Activated naive CD4-positive, alpha-beta T cell (primary cell): ENCODE data around the gene ZBTB45.
"Not testable (repeated sequence)": the region's sequence is repeated elsewhere in the genome, so short reads cannot be mapped to it uniquely, and the experiment has no call there.

Source experiments
- DNase-seq, 4 experiments: peaks; one replicate each; lab custom pipeline; 2025; lab: John Stamatoyannopoulos, UW

The ZBTB45 gene

GRCh38 chr19:58474997-58475713 lies 44.5 kb downstream of the ZBTB45 start:
- no peak for DNase-seq

- no peak for DNase-seq
Observed at GRCh38 chr19:58474291-58474996, 45.2 kb downstream of the ZBTB45 start.

GRCh38 chr19:58473775-58474174 lies 45.8 kb downstream of the ZBTB45 start:
- no peak for DNase-seq

DNA sequence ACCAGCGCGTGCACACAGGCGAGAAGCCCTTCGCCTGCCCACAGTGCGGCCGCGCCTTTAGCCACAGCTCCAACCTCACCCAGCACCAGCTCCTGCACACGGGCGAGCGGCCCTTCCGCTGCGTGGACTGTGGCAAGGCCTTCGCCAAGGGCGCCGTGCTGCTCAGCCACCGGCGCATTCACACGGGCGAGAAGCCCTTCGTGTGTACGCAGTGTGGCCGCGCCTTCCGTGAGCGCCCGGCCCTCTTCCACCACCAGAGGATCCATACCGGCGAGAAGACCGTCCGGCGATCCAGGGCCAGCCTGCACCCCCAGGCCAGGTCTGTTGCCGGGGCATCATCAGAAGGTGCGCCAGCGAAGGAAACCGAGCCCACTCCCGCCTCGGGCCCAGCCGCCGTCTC lies 47.9 kb downstream of the ZBTB45 start:
- DNase-seq: no peak

- DNase-seq: not testable (repeated sequence)
Observed at GRCh38 chr19:58470837-58471543, 48.6 kb downstream of the ZBTB45 start.

- DNase-seq: no peak
Observed at GRCh38 chr19:58469241-58470013, 50.2 kb downstream of the ZBTB45 start.

GRCh38 chr19:58468216-58468839 lies 51.3 kb downstream of the ZBTB45 start:
- DNase-seq: no peak

DNA sequence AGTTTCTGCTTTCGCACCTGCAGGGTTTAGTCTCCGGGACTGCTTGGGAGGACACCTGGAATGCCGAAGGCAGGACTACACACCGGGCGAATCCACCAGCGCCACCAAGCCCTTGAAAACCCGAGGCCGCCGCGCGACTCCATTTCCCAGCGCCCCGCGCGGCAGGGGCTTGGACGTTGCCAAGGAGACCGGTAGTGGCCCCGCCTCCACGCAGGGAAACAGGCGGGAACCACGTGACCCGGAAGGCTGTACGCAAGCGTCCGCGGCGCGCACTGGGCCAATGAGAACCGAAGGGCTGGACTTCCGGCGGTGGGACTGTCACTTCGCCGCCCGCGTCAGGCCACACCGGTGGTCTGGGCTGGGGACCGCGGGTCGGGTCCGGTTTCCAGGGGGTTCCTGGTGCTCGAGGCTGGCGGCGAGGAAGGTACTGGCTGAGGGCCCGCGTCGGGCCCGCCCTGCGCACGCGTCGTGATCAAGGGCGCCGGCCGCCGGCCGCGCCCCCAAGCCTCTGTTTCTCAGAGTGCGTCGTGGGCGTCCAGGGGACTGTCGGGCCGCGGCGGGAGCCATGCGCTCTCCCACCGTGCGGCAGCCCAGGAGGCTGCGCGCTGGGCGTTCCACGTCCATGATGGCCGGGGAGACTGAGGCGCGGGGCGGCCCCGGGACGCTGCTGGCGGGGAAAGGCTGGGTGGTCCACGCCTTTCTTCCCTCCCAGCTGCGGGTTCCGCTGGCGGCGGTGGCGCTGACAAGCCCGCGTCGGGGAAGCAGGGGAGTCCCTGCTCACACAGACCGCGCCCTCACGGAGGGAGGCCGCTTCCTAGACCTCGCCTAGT lies 52.6 kb downstream of the ZBTB45 start, which contains the start of gene ZNF324:
ZNF324 (plus strand) TSS at position 321 of the 830 bp plus-strand sequence. CDS start 2,106 bp downstream, outside the sequence.
- peak; percentile 89 to 97 (median 94) for DNase-seq

DNA sequence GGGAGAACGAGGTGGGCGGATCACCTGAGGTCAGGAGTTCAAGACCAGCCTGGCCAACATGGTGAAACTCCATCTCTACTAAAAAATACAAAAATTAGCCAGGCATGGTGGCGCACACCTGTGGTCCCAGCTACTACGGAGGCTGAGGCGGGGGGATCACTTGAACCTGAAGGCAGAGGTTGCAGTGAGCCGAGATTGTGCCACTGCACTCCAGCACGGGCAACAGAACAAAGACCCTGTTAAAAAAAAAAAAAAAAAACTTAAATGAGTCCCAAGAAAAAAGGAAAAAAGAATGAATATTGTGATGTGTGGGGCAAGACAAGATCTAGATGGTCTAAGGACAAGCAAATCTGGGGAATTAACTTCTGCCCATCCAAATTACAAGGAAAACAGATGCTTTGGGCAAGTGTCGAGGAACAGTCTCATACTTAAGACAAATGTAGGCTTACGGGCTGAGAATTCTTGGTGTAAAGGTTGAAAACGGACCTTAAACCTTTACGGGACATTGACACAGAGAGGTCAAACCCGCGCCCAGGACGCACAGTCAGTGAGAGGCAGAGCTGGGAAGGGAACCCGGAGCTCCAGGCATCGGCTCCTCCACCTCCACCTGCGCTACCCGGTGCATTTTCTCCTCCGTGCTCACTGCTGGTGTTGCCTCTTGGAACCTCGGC lies 53.4 kb downstream of the ZBTB45 start:
- DNase-seq: no peak
